ENCODE measurements around the gene VAMP5.

GRCh38 chr2:85597241-85597640 is 13.0 kb downstream of the VAMP5 start:
- TF ChIP-seq POLR2A (IDR thresholded peaks at IDR 0.05; ENCODE audit: low read length) (no peak), GATA1 (IDR thresholded peaks at IDR 0.05; ENCODE audit: low read depth, low read length) (no peak)
